Neural crest cell (in vitro differentiated cells): ENCODE data around the gene HMCN2. TPM values are rescaled to one million over a fixed set of nuclear protein-coding genes. Genes with fewer than 3 reads are reported as not detected.

Experiments used
- DNase-seq: peaks from one replicate; pipeline ENCODE4 v3.0.0; 2021; ENCODE audit warnings: low read depth, mixed read lengths, low spot score
- H3K27ac Mint-ChIP-seq: one replicate; pipeline ENCODE4 v1.8.0; 2021; ENCODE audit warnings: mild to moderate bottlenecking, mixed read lengths; ENCODE audit not compliant: unreplicated experiment
- H3K27me3 Mint-ChIP-seq: 2 replicates; pipeline ENCODE4 v1.8.0; 2021; ENCODE audit warnings: low read depth, mild to moderate bottlenecking, mixed read lengths
- H3K36me3 Mint-ChIP-seq: 2 replicates; pipeline ENCODE4 v1.8.0; 2021; ENCODE audit warnings: low read depth, mild to moderate bottlenecking, mixed read lengths
- H3K4me1 Mint-ChIP-seq: 2 replicates; pipeline ENCODE4 v1.8.0; 2021; ENCODE audit warnings: mixed read lengths
- H3K4me3 Mint-ChIP-seq: one replicate; pipeline ENCODE4 v1.8.0; 2021; ENCODE audit warnings: mild to moderate bottlenecking, mixed read lengths
- H3K9me3 Mint-ChIP-seq: 2 replicates; pipeline ENCODE4 v1.8.0; 2021; ENCODE audit warnings: mixed read lengths
- total RNA-seq: library from RNA; stranded (reverse); gene quantifications from 2 replicates; pipeline ENCODE4 v1.2.1, GENCODE V29; 2021
- TF ChIP-seq, protein P1 (sequence below): fragments of 200-600 bp; sonication (generic); conservative IDR thresholded peaks from 2 replicates; pipeline ENCODE4 v1.5.0; 2021; ENCODE audit warnings: antibody characterized with exemption, mild to moderate bottlenecking

The HMCN2 gene
- total RNA-seq, 1 donor from 2014 or later: not detected

DNA sequence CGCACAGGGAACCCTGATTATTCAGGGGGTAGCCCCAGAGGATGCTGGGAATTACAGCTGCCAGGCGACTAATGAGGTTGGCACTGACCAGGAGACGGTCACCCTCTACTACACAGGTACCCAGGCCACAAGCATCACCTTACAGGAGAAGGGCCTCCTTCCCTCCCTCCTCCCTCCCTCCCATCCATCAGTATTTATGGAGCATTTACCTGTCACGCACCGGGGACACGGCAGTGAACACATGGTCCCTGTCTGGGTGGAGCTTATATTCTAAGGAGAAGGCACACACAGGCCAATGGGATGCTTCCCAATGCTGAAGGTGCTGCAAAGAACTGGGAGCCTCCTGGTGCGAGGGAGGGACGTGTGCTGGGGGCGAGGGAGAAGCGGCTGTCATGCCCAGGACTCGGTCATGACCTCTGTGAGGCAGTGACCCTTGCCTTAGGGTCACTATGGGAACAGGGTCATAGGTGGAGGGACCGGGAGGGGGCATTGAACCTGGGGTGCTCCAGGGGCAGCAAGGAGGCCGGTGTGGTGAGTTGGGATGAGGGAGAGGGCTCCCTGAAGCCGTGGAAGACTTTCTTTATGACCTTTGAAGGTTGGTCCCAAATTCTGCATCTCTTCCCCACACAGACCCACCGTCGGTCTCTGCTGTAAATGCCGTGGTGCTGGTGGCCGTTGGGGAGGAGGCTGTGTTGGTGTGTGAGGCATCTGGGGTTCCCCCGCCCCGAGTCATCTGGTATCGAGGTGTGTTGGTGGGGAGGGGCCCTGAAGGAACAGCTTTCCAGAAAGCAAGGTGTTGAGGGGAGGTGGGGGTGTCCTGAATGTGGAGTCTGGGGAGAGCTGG lies 41.5 kb downstream of the HMCN2 start:
- Mint-ChIP-seq H3K4me1 (peaks cover 7% of the 10 kb centered on the region), H3K27me3 (no peaks in the 10 kb centered on the region), H3K27ac (no peak overlapping the region), H3K4me3 (no peak overlapping the region), H3K36me3 (no peaks in the 10 kb centered on the region), H3K9me3 (no peaks in the 10 kb centered on the region)
- DNase-seq: no peak
- TF ChIP-seq, protein P1, sequence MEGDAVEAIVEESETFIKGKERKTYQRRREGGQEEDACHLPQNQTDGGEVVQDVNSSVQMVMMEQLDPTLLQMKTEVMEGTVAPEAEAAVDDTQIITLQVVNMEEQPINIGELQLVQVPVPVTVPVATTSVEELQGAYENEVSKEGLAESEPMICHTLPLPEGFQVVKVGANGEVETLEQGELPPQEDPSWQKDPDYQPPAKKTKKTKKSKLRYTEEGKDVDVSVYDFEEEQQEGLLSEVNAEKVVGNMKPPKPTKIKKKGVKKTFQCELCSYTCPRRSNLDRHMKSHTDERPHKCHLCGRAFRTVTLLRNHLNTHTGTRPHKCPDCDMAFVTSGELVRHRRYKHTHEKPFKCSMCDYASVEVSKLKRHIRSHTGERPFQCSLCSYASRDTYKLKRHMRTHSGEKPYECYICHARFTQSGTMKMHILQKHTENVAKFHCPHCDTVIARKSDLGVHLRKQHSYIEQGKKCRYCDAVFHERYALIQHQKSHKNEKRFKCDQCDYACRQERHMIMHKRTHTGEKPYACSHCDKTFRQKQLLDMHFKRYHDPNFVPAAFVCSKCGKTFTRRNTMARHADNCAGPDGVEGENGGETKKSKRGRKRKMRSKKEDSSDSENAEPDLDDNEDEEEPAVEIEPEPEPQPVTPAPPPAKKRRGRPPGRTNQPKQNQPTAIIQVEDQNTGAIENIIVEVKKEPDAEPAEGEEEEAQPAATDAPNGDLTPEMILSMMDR: no peak

DNA sequence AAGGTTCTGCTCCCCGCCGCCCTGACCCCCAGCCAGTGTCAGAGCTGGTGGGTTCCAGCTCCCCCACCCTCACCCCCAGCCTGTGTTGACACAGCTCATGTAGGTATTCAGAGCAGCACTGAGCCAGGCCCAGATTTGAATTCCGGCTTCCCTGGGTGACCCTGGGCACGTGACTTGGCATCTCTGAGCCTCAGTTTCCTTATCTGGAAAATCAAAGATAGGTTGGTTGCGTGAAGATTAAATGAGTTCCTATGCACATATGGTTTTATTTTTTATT lies 42.0 kb downstream of the HMCN2 start:
- H3K27ac Mint-ChIP-seq: no peak overlapping the region
- no peak overlapping the region for H3K4me3 Mint-ChIP-seq
- peaks cover 7% of the 10 kb centered on the region for H3K4me1 Mint-ChIP-seq
- H3K9me3 Mint-ChIP-seq: no peaks in the 10 kb centered on the region
- no peak for DNase-seq
- TF ChIP-seq, protein P1: no peak
- no peaks in the 10 kb centered on the region for H3K27me3 Mint-ChIP-seq
- no peaks in the 10 kb centered on the region for H3K36me3 Mint-ChIP-seq

DNA sequence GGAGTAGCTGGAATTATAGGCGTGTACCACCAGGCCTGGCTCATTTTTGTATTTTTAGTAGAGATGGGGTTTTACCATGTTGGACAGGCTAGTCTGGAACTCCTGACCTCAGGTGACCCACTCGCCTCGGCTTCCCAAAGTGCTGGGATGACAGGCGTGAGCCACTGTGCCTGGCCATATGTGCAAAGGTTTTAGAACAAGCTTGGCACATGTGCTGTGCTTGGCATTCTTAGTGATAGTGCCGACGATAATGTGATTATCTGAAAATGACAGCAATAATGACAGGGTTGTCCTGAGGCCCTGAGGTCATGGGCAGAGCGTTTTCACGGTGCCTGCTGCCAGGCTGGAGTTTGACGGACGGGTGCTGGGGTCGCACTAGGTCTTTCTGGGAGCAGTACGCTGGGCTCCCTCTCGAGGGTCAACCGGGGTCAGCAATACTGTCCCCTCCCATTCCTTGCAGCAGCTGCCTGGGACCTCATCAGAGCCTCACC lies 42.6 kb downstream of the HMCN2 start:
- H3K4me1 Mint-ChIP-seq: peaks cover 7% of the 10 kb centered on the region
- DNase-seq: no peak
- no peak overlapping the region for H3K27ac Mint-ChIP-seq
- no peak overlapping the region for H3K4me3 Mint-ChIP-seq
- no peaks in the 10 kb centered on the region for H3K9me3 Mint-ChIP-seq
- TF ChIP-seq, protein P1: no peak
- no peaks in the 10 kb centered on the region for H3K36me3 Mint-ChIP-seq
- no peaks in the 10 kb centered on the region for H3K27me3 Mint-ChIP-seq

- no peak for DNase-seq
- Mint-ChIP-seq H3K27me3 (no peaks in the 10 kb centered on the region), H3K9me3 (no peaks in the 10 kb centered on the region), H3K4me1 (no peaks in the 10 kb centered on the region), H3K36me3 (no peaks in the 10 kb centered on the region), H3K4me3 (no peak overlapping the region), H3K27ac (no peak overlapping the region)
- TF ChIP-seq, protein P1: no peak
These were observed 44.3 kb downstream of the HMCN2 start for GRCh38 chr9:130309689-130310455.

DNA sequence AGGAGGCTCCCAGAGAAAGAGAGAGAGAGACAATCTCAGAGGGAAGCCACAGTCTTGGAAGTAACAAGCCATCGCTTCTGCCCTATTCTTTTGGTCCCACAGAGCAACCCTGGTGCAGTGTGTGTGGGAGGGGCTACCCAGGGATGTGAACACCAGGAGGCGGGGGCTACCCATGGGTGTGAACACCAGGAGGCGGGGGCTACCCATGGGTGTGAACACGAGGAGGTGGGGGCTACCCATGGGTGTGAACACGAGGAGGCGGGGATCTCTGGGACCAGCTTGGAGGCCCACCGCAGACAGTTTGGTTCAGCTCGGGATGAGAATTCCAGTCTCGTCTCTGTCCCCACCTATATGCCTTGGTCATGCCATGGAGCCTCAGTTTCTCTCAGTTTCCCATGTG lies 44.9 kb downstream of the HMCN2 start:
- no peak overlapping the region for H3K4me3 Mint-ChIP-seq
- H3K27ac Mint-ChIP-seq: no peak overlapping the region
- no peaks in the 10 kb centered on the region for H3K27me3 Mint-ChIP-seq
- TF ChIP-seq, protein P1: no peak
- no peaks in the 10 kb centered on the region for H3K4me1 Mint-ChIP-seq
- H3K36me3 Mint-ChIP-seq: no peaks in the 10 kb centered on the region
- no peaks in the 10 kb centered on the region for H3K9me3 Mint-ChIP-seq
- DNase-seq: no peak
